HCT116 (cell line): ENCODE results near the gene KRTAP4-6. TPM values are rescaled to one million over a fixed set of nuclear protein-coding genes. Genes with fewer than 3 reads are reported as not detected.
"Not testable (repeated sequence)": the region's sequence is repeated elsewhere in the genome, so short reads cannot be mapped to it uniquely, and the experiment has no call there.

Source experiments
- ATAC-seq: fragments of 200-7000 bp; cut with Tn5 transposase; 2 replicates; pipeline ENCODE4 v1.9.1; 2020; ENCODE audit warnings: mild to moderate bottlenecking, moderate library complexity
- BruUV-seq: library from RNA; stranded (reverse); fragments of 400-500 nt; replicated peaks from 2 replicates; lab custom pipeline; 2021; lab: Mats Ljungman, UMichigan
- CTCF ChIA-PET: fragments of 300-600 bp; sonication (Branson Sonifier 250); formaldehyde crosslinking; loops from one replicate; lab custom pipeline; 2021; ENCODE audit warnings: antibody characterized with exemption; lab: Charles Lee
- POLR2A ChIA-PET: fragments of 300-600, 350-600 bp; sonication (Branson Sonifier 250); formaldehyde crosslinking; loops from one replicate; lab custom pipeline; 2021; ENCODE audit warnings: antibody characterized with exemption; lab: Charles Lee
- RAD21 ChIA-PET, 2 experiments: fragments of 300-600 bp; sonication (Branson Sonifier 250); formaldehyde crosslinking; loops; one replicate each; lab custom pipeline; 2023; ENCODE audit warnings: low total read pairs in 2 of 2; ENCODE audit not compliant: uncharacterized antibody in 2 of 2, unreplicated experiment in 2 of 2, low non-redundant PET in 1 of 2; lab: Charles Lee
- DNase-seq: peaks from one replicate; pipeline ENCODE4 v3.0.0-alpha.2; 2010; ENCODE audit warnings: low read depth, low spot score
- H2AFZ ChIP-seq: fragments of 200-600 bp; shearing (Covaris generic), sonication (generic); 2 replicates; pipeline ENCODE4 v1.6.1; 2017; ENCODE audit warnings: low read depth, mixed run types, mixed read lengths, antibody characterized with exemption, low read length; ENCODE audit not compliant: poor library complexity, severe bottlenecking
- H3K27ac ChIP-seq: 2 replicates; pipeline ENCODE4 v1.5.1; 2012; ENCODE audit warnings: low read depth, low read length
- H3K27me3 ChIP-seq: fragments of 200-600 bp; sonication (generic); 2 replicates; pipeline ENCODE4 v1.6.1; 2016; ENCODE audit warnings: mixed run types, low read length, mixed read lengths; ENCODE audit not compliant: insufficient read depth
- H3K36me3 ChIP-seq, 2 experiments: fragments of 200-500 bp in 1 of 2; fragments of 200-600 bp in 1 of 2; sonication (Bioruptor generic) in 1 of 2; sonication (generic) in 1 of 2; 2 replicates each; pipeline versions ENCODE4 v1.5.1 to v1.6.1; 2014 to 2016; ENCODE audit warnings: low read length in 2 of 2, inconsistent platforms in 1 of 2, mixed read lengths in 1 of 2, mixed run types in 1 of 2; ENCODE audit not compliant: insufficient read depth in 2 of 2, control insufficient read depth in 1 of 2
- H3K4me1 ChIP-seq, 2 experiments: fragments of 200-600 bp in 1 of 2; sonication (generic) in 1 of 2; 2 replicates each; pipeline versions ENCODE4 v1.5.1 to v1.6.1; 2012 to 2017; ENCODE audit warnings: low read length in 2 of 2, inconsistent platforms in 1 of 2, mild to moderate bottlenecking in 1 of 2, mixed read lengths in 1 of 2, mixed run types in 1 of 2, moderate library complexity in 1 of 2; ENCODE audit not compliant: insufficient read depth in 2 of 2, control insufficient read depth in 1 of 2
- H3K4me2 ChIP-seq: fragments of 200-600 bp; sonication (generic); 2 replicates; pipeline ENCODE4 v1.6.1; 2017; ENCODE audit warnings: mixed run types, low read length, mixed read lengths
- H3K4me3 ChIP-seq, 2 experiments: fragments of 200-600 bp in 1 of 2; sonication (generic) in 1 of 2; replicated peaks in 1 of 2; 2 replicates each; pipeline ENCODE4 v1.5.1; 2011 to 2016; ENCODE audit warnings: low read length in 2 of 2, control low read depth in 1 of 2, low read depth in 1 of 2, mild to moderate bottlenecking in 1 of 2, mixed read lengths in 1 of 2, mixed run types in 1 of 2
- H3K79me2 ChIP-seq: fragments of 200-600 bp; sonication (generic); 2 replicates; pipeline ENCODE4 v1.6.1; 2017; ENCODE audit warnings: mild to moderate bottlenecking, mixed run types, low read length, moderate library complexity, mixed read lengths; ENCODE audit not compliant: insufficient read depth
- H3K9ac ChIP-seq: fragments of 200-600 bp; sonication (generic); 2 replicates; pipeline ENCODE4 v1.6.1; 2016; ENCODE audit warnings: low read length, mixed read lengths
- H3K9me2 ChIP-seq: fragments of 200-600 bp; sonication (generic), shearing (Covaris generic); 2 replicates; pipeline ENCODE4 v1.6.1; 2017; ENCODE audit warnings: mixed run types, mild to moderate bottlenecking, moderate library complexity; ENCODE audit not compliant: insufficient read depth
- H3K9me3 ChIP-seq, 2 experiments: fragments of 200-500 bp in 1 of 2; fragments of 200-600 bp in 1 of 2; sonication (Bioruptor generic) in 1 of 2; sonication (generic) in 1 of 2; 2 replicates each; pipeline ENCODE4 v1.6.1; 2014 to 2017; ENCODE audit warnings: low read length in 2 of 2, mixed read lengths in 2 of 2, inconsistent platforms in 1 of 2, low read depth in 1 of 2, mild to moderate bottlenecking in 1 of 2, mixed run types in 1 of 2, moderate library complexity in 1 of 2; ENCODE audit not compliant: control insufficient read depth in 1 of 2, insufficient read depth in 1 of 2
- H4K20me1 ChIP-seq: fragments of 200-600 bp; sonication (generic), shearing (Covaris generic); 2 replicates; pipeline ENCODE4 v1.6.1; 2017; ENCODE audit warnings: mixed run types, mild to moderate bottlenecking, moderate library complexity; ENCODE audit not compliant: insufficient read depth
- EZH2phosphoT487 ChIP-seq: fragments of 200-600 bp; IDR thresholded peaks from 2 replicates; pipeline ENCODE4 v1.6.1; 2018; ENCODE audit warnings: antibody characterized with exemption, borderline replicate concordance
- JUND ChIP-seq: IDR thresholded peaks from 2 replicates; pipeline ENCODE4 v1.6.1; 2012
- SP1 ChIP-seq: IDR thresholded peaks from 2 replicates; pipeline ENCODE4 v1.6.1; 2012; ENCODE audit warnings: low read depth
- SRF ChIP-seq: IDR thresholded peaks from 2 replicates; pipeline ENCODE4 v1.6.1; 2012; ENCODE audit warnings: low read depth
- intact Hi-C: fragments of 100-400 bp; cut with micrococcal nuclease; formaldehyde crosslinking; loops from 2 replicates; pipeline ENCODE4 v1.10.0; 2022
- total RNA-seq: library from RNA; stranded (reverse); gene quantifications from one replicate; pipeline ENCODE4 v1.2.1, GENCODE V29; 2021; ENCODE audit not compliant: unreplicated experiment
- TF ChIP-seq, protein P1 (sequence below): IDR thresholded peaks from 2 replicates; pipeline ENCODE4 v1.6.1; 2012

The KRTAP4-6 gene
- total RNA-seq, 1 experiment from 2014 or later, result not detected

GRCh38 chr17:41118721-41119120 is 21.6 kb downstream of the KRTAP4-6 start:
- Histone ChIP-seq H3K4me2 (no peak overlapping the region), H3K4me1 (peaks cover 0 to 20% of the 10 kb centered on the region in 2 experiments; a peak in 2 of 4 replicates), H3K27ac (no peak overlapping the region), H3K36me3 (0 out of 4 replicates have a peak, but pooled peaks cover 0 to 2% of the 10 kb centered on the region in 2 experiments), H2AFZ (no peak overlapping the region), H3K9me2 (no peaks in the 10 kb centered on the region), H3K27me3 (no peaks in the 10 kb centered on the region), H3K9ac (no peak overlapping the region), H3K9me3 (peaks cover 0 to 6% of the 10 kb centered on the region in 2 experiments; a peak in 1 of 4 replicates), H3K4me3 (no peak overlapping the region), H3K79me2 (no peaks in the 10 kb centered on the region), H4K20me1 (no peaks in the 10 kb centered on the region)
- no peak for ATAC-seq
- no TSS peak for BruUV-seq
- intact Hi-C loops, result no loop called here
- POLR2A ChIA-PET, result no interaction called here
- CTCF ChIA-PET, result no interaction called here
- TF ChIP-seq SP1 (no peak), SRF (no peak), JUND (no peak), EZH2phosphoT487 (no peak)
- TF ChIP-seq, protein P1, sequence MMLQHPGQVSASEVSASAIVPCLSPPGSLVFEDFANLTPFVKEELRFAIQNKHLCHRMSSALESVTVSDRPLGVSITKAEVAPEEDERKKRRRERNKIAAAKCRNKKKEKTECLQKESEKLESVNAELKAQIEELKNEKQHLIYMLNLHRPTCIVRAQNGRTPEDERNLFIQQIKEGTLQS, result no peak
- no peak for DNase-seq
- RAD21 ChIA-PET, result no interaction called here

DNA sequence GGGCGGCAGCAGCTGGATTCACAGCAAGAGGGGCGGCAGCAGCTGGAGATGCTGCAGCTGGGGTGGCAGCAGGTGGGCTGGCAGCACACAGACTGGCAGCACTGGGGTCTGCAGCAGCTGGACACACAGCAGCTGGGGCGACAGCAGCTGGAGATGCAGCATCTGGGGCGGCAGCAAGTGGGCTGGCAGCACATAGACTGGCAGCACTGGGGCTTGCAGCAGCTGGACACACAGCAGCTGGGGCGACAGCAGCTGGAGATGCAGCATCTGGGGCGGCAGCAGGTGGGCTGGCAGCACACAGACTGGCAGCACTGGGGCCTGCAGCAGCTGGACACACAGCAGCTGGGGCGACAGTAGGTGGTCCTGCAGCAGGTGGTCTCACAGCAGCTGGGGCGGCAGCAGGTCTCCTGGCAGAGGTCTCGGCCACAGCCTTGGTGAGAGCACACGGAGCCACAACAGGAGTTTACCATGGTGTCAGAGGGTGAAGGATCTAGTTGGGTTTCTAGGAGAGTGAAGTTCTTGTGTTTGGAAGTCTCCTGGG is 22.4 kb downstream of the KRTAP4-6 start, which contains the start of gene KRTAP4-11:
Gene KRTAP4-11 (minus strand): TSS at position 528 of the 541 bp plus-strand sequence. CDS start 58 bp downstream, at position 470.
- RAD21 ChIA-PET, H3K79me2 ChIP-seq, H3K4me2 ChIP-seq, DNase-seq, H4K20me1 ChIP-seq, H3K27ac ChIP-seq, H3K9me3 ChIP-seq, POLR2A ChIA-PET, H3K4me3 ChIP-seq, CTCF ChIA-PET, H3K9me2 ChIP-seq, ATAC-seq, H3K9ac ChIP-seq, BruUV-seq, H3K36me3 ChIP-seq, H2AFZ ChIP-seq, intact Hi-C loops, H3K27me3 ChIP-seq: not testable (repeated sequence)
- peaks cover 0 to 14% of the 10 kb centered on the region in 2 experiments; a peak in 2 of 4 replicates for H3K4me1 ChIP-seq
